GM12892 (cell line): Measurements from ENCODE around the gene DDX56.

Experiments
- POLR2A ChIP-seq: IDR thresholded peaks from 2 replicates; pipeline ENCODE4 v1.6.1; 2011; ENCODE audit warnings: low read depth, low read length, control low read depth
- POLR2AphosphoS5 ChIP-seq: IDR thresholded peaks from 2 replicates; pipeline ENCODE4 v1.6.1; 2011; ENCODE audit warnings: low read depth, low read length, control low read depth
- TAF1 ChIP-seq: IDR thresholded peaks from 2 replicates; pipeline ENCODE4 v1.6.1; 2011; ENCODE audit warnings: low read depth, mild to moderate bottlenecking, control low read depth, low read length, borderline replicate concordance

DNA sequence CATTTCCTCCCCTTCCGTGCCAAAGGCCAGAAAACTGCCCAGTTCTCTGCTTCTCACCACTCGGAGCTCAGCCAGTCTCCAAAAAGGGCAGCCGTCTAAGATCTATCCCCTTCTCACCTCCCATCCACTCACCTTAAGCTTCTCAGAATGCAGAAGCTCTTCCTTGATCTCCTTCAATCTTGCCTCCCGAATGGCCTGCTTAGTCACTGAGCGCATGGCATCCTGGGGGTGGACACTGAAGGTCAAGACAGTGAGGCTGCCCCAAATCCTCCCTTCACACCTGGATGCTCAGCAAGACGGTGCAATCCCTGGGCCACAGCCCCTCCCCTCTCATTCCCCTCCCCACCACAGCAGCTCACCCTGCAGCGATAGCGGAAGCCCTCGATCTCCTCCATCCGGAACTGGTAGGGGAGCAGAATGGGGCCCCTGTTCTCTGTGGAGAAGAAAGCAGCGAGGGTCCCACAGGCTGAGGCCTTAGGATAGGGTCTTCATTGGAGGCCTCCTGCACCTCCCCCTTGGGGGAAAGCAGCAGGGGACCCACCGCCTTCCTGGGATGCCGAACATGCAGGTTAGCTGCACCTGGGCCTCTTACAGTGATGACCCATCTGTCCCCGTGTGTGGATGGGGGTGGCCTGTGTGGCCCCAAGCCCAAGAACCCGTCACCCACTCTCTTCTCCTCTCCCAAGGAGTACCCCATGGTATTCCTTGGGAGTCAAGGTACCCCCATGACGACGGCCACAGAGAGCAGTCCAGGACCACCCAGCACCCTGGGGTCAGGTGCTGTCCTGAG, 4.7 kb downstream of the DDX56 start:
- TF ChIP-seq POLR2AphosphoS5, result no peak
- TF ChIP-seq POLR2A, result no peak
- no peak for TF ChIP-seq TAF1
